Activated B cell treated with CpG ODN at 0.5 μM for 24 hours (primary cell): Measurements from ENCODE around the gene ARNT2. TPM values are rescaled to one million over a fixed set of nuclear protein-coding genes. Genes with fewer than 3 reads are reported as not detected.

Experiments used
- ATAC-seq: fragments of 200-7000 bp; cut with Tn5 transposase; one replicate; pipeline ENCODE4 v1.10.0; 2021; ENCODE audit warnings: low read depth, mild to moderate bottlenecking, moderate library complexity
- CTCF ChIA-PET: fragments of 350-600 bp; sonication (Branson Sonifier 250); formaldehyde crosslinking; loops from one replicate; lab custom pipeline; 2021; ENCODE audit warnings: antibody characterized with exemption; lab: Charles Lee
- POLR2A ChIA-PET: fragments of 350-600 bp; sonication (Branson Sonifier 250); formaldehyde crosslinking; loops from one replicate; lab custom pipeline; 2021; ENCODE audit warnings: antibody characterized with exemption; lab: Charles Lee
- DNase-seq: peaks from one replicate; pipeline ENCODE4 v3.0.0; 2022
- H3K27ac Mint-ChIP-seq: one replicate; pipeline ENCODE4 v1.8.0; 2020; ENCODE audit warnings: mixed read lengths
- H3K27me3 Mint-ChIP-seq: one replicate; pipeline ENCODE4 v1.8.0; 2021; ENCODE audit warnings: mixed read lengths
- H3K36me3 Mint-ChIP-seq: one replicate; pipeline ENCODE4 v1.8.0; 2021; ENCODE audit warnings: low read depth, mixed read lengths
- H3K4me1 Mint-ChIP-seq: one replicate; pipeline ENCODE4 v1.8.0; 2021; ENCODE audit warnings: mixed read lengths
- H3K4me3 Mint-ChIP-seq: one replicate; pipeline ENCODE4 v1.8.0; 2020; ENCODE audit warnings: mild to moderate bottlenecking, mixed read lengths
- H3K9me3 Mint-ChIP-seq: one replicate; pipeline ENCODE4 v1.8.0; 2020; ENCODE audit warnings: mixed read lengths
- CTCF ChIP-seq: fragments of 200-600 bp; IDR thresholded peaks from one replicate; pipeline ENCODE4 v1.8.0; 2022; ENCODE audit warnings: antibody characterized with exemption, mild to moderate bottlenecking
- intact Hi-C: fragments of 100-400 bp; cut with micrococcal nuclease; formaldehyde crosslinking; loops from one replicate; pipeline ENCODE4 v1.15.1; 2024
- total RNA-seq: library from RNA; stranded (reverse); gene quantifications from 2 replicates; pipeline ENCODE4 v1.2.3, GENCODE V29; 2022

ARNT2 gene
- total RNA-seq, 1 donor from 2014 or later: not detected

GRCh38 chr15:80593486-80594030 is 189.4 kb downstream of the ARNT2 start:
- CTCF ChIA-PET: no interaction called here
- Mint-ChIP-seq H3K9me3 (no peaks in the 10 kb centered on the region), H3K4me1 (no peaks in the 10 kb centered on the region), H3K36me3 (no peaks in the 10 kb centered on the region), H3K4me3 (no peak overlapping the region), H3K27ac (no peak overlapping the region), H3K27me3 (peaks cover 4% of the 10 kb centered on the region)
- ATAC-seq (no peak), DNase-seq (no peak)
- intact Hi-C loops: no loop called here
- POLR2A ChIA-PET: no interaction called here
- no peak for TF ChIP-seq CTCF

- ChIA-PET CTCF (no interaction called here), POLR2A (no interaction called here)
- Mint-ChIP-seq H3K4me3 (no peak overlapping the region), H3K4me1 (no peaks in the 10 kb centered on the region), H3K9me3 (no peaks in the 10 kb centered on the region), H3K36me3 (no peaks in the 10 kb centered on the region), H3K27me3 (peaks cover 4% of the 10 kb centered on the region), H3K27ac (no peak overlapping the region)
- no peak for TF ChIP-seq CTCF
- ATAC-seq (no peak), DNase-seq (no peak)
- intact Hi-C loops: no loop called here
Measured at GRCh38 chr15:80594091-80594889, 190.1 kb downstream of the ARNT2 start.

DNA sequence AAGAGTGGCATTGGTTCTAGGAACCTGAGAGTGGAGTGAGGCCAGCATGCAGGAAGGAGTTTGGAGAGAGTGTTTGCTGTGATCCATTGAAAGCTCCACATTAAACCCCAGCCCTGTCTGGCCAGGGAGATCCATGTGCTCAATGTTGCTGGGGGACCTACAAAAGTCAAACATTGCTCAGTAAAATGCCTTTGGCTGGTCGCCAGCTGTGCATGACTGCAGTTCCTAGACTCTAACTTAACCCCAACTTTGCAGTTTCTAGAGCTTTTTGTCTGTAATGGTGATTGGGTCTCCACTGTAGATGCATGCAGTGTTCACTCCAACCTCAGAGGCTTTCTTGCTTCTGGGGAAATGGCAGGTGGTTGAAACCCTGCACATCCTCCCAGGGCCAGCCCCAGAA is 191.2 kb downstream of the ARNT2 start:
- DNase-seq (no peak), ATAC-seq (no peak)
- Mint-ChIP-seq H3K4me3 (no peak overlapping the region), H3K9me3 (no peaks in the 10 kb centered on the region), H3K27ac (no peak overlapping the region), H3K36me3 (no peaks in the 10 kb centered on the region), H3K27me3 (peaks cover 6% of the 10 kb centered on the region), H3K4me1 (no peaks in the 10 kb centered on the region)
- intact Hi-C loops: no loop called here
- no peak for TF ChIP-seq CTCF
- ChIA-PET POLR2A (no interaction called here), CTCF (no interaction called here)

GRCh38 chr15:80596521-80596976 is 192.4 kb downstream of the ARNT2 start:
- no peak for TF ChIP-seq CTCF
- DNase-seq: no peak
- H3K9me3 Mint-ChIP-seq: no peaks in the 10 kb centered on the region
- H3K4me1 Mint-ChIP-seq: no peaks in the 10 kb centered on the region
- no peak overlapping the region for H3K4me3 Mint-ChIP-seq
- peaks cover 9% of the 10 kb centered on the region for H3K27me3 Mint-ChIP-seq
- no peaks in the 10 kb centered on the region for H3K36me3 Mint-ChIP-seq
- H3K27ac Mint-ChIP-seq: no peak overlapping the region
- intact Hi-C loops: no loop called here
- ChIA-PET CTCF (no interaction called here), POLR2A (no interaction called here)
- no peak for ATAC-seq

- H3K9me3 Mint-ChIP-seq: no peaks in the 10 kb centered on the region
- no peak for DNase-seq
- no peak for TF ChIP-seq CTCF
- H3K36me3 Mint-ChIP-seq: no peaks in the 10 kb centered on the region
- no peaks in the 10 kb centered on the region for H3K4me1 Mint-ChIP-seq
- no peak for ATAC-seq
- ChIA-PET CTCF (no interaction called here), POLR2A (no interaction called here)
- no peak overlapping the region for H3K27ac Mint-ChIP-seq
- intact Hi-C loops: no loop called here
- H3K27me3 Mint-ChIP-seq: peaks cover 9% of the 10 kb centered on the region
- H3K4me3 Mint-ChIP-seq: no peak overlapping the region
Measured at GRCh38 chr15:80597076-80597475, 192.9 kb downstream of the ARNT2 start.
